OCI-LY3 (cell line): Measurements from ENCODE around the gene GRID1.

Experiments used
- EZH2phosphoT487 ChIP-seq: fragments of 200-600 bp; shearing (Covaris generic); IDR thresholded peaks from 2 replicates; pipeline ENCODE4 v1.6.1; 2018; ENCODE audit warnings: antibody characterized with exemption, mixed run types, low read depth
- TF ChIP-seq, protein P1 (sequence below): fragments of 200-600, 300-600 bp; sonication (generic); IDR thresholded peaks from 2 replicates; pipeline ENCODE4 v1.5.1; 2014; ENCODE audit warnings: antibody characterized with exemption, low read length, low read depth

DNA sequence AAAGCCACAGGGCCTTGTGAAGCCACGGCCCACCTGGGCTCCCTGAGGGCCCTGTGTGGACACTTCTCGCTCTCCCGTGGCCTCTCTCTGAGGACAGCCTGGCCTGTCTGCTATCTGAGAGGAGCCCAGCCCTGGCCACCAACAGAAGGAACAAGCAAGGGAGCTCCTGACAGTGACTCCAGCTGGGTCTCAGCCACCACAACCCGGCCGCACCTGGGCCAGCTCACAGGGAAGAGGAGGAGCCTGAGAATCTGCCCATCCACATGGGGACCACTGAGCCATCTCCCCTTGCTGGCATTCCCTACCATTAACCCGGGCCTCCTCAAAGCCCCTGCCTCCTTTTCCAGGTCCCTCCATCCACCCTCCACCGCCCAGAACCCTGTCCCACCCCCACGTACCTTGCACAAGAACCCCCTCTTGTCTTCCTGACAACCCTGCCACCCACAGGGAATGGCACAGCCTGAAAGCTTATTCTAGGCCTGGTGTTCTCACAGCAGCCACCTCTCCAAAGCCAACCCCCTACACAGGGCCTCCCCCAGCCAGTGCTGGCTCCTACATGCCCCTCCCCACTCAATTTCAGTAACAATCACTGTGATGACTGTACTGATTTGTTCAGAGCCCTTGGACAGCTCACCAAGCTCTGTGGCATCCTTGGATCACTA, 120.2 kb downstream of the GRID1 start:
- TF ChIP-seq, protein P1, sequence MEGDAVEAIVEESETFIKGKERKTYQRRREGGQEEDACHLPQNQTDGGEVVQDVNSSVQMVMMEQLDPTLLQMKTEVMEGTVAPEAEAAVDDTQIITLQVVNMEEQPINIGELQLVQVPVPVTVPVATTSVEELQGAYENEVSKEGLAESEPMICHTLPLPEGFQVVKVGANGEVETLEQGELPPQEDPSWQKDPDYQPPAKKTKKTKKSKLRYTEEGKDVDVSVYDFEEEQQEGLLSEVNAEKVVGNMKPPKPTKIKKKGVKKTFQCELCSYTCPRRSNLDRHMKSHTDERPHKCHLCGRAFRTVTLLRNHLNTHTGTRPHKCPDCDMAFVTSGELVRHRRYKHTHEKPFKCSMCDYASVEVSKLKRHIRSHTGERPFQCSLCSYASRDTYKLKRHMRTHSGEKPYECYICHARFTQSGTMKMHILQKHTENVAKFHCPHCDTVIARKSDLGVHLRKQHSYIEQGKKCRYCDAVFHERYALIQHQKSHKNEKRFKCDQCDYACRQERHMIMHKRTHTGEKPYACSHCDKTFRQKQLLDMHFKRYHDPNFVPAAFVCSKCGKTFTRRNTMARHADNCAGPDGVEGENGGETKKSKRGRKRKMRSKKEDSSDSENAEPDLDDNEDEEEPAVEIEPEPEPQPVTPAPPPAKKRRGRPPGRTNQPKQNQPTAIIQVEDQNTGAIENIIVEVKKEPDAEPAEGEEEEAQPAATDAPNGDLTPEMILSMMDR: no peak
- no peak for TF ChIP-seq EZH2phosphoT487
